Measurements from ENCODE around the gene DCLK1. TPM values are rescaled to one million over a fixed set of nuclear protein-coding genes. Genes with fewer than 3 reads are reported as not detected.

The DCLK1 gene
- polyA plus RNA-seq, 6 donors from 2014 or later, result not detected

- DNase-seq (no peak), ATAC-seq (ENCODE audit: low read depth in 2 of 2) (no peak)
- Mint-ChIP-seq H3K4me1 (no peaks in the 10 kb centered on the region), H3K9me3 (peaks cover 0 to 2% (median 0%) of the 10 kb centered on the region in 7 donors), H3K27ac (no peak overlapping the region), H3K27me3 (peaks cover 0 to 3% (median 0%) of the 10 kb centered on the region in 3 donors), H3K36me3 (no peaks in the 10 kb centered on the region), H3K4me3 (no peak overlapping the region)
These were observed 333.9 kb downstream of the DCLK1 start for GRCh38 chr13:35797244-35797643.

GRCh38 chr13:35796623-35797022, 334.6 kb downstream of the DCLK1 start:
- DNase-seq (no peak), ATAC-seq (ENCODE audit: low read depth in 2 of 2) (no peak)
- Mint-ChIP-seq H3K9me3 (peaks cover 0 to 2% (median 0%) of the 10 kb centered on the region in 7 donors), H3K36me3 (no peaks in the 10 kb centered on the region), H3K4me1 (no peaks in the 10 kb centered on the region), H3K4me3 (no peak overlapping the region), H3K27ac (no peak overlapping the region), H3K27me3 (peaks cover 0 to 3% (median 0%) of the 10 kb centered on the region in 3 donors)

- no peak for ATAC-seq (ENCODE audit: low read depth in 2 of 2)
- H3K27ac Mint-ChIP-seq, result no peak overlapping the region
- no peaks in the 10 kb centered on the region for H3K36me3 Mint-ChIP-seq
- H3K4me1 Mint-ChIP-seq, result no peaks in the 10 kb centered on the region
- H3K27me3 Mint-ChIP-seq, result no peaks in the 10 kb centered on the region
- no peak overlapping the region for H3K4me3 Mint-ChIP-seq
- H3K9me3 Mint-ChIP-seq, result peaks cover 0 to 2% (median 0%) of the 10 kb centered on the region in 7 donors
- no peak for DNase-seq
These were observed 336.3 kb downstream of the DCLK1 start for GRCh38 chr13:35794734-35795389.

GRCh38 chr13:35793823-35794222, 337.4 kb downstream of the DCLK1 start:
- Mint-ChIP-seq H3K36me3 (no peaks in the 10 kb centered on the region), H3K4me1 (no peaks in the 10 kb centered on the region), H3K27me3 (no peaks in the 10 kb centered on the region), H3K4me3 (no peak overlapping the region), H3K9me3 (peaks cover 0 to 2% (median 0%) of the 10 kb centered on the region in 7 donors), H3K27ac (no peak overlapping the region)
- DNase-seq (no peak), ATAC-seq (ENCODE audit: low read depth in 2 of 2) (no peak)

GRCh38 chr13:35792911-35793310, 338.3 kb downstream of the DCLK1 start:
- Mint-ChIP-seq H3K9me3 (peaks cover 0 to 2% (median 0%) of the 10 kb centered on the region in 7 donors), H3K36me3 (no peaks in the 10 kb centered on the region), H3K27me3 (no peaks in the 10 kb centered on the region), H3K27ac (no peak overlapping the region), H3K4me3 (no peak overlapping the region), H3K4me1 (no peaks in the 10 kb centered on the region)
- ATAC-seq (ENCODE audit: low read depth in 2 of 2), result no peak
- DNase-seq, result no peak

- ATAC-seq (ENCODE audit: low read depth in 2 of 2), result no peak
- Mint-ChIP-seq H3K36me3 (no peaks in the 10 kb centered on the region), H3K27ac (peak overlapping the region in 1 of 6 donors; percentile 34), H3K4me3 (no peak overlapping the region), H3K27me3 (no peaks in the 10 kb centered on the region), H3K9me3 (peaks cover 0 to 2% (median 0%) of the 10 kb centered on the region in 7 donors), H3K4me1 (no peaks in the 10 kb centered on the region)
- DNase-seq, result no peak
These were observed 339.2 kb downstream of the DCLK1 start for GRCh38 chr13:35792021-35792420.

- Mint-ChIP-seq H3K36me3 (no peaks in the 10 kb centered on the region), H3K27ac (no peak overlapping the region), H3K27me3 (no peaks in the 10 kb centered on the region), H3K4me3 (no peak overlapping the region), H3K4me1 (no peaks in the 10 kb centered on the region), H3K9me3 (peaks cover 0 to 2% (median 0%) of the 10 kb centered on the region in 7 donors)
- no peak for ATAC-seq (ENCODE audit: low read depth in 2 of 2)
- DNase-seq, result no peak
These were observed 339.9 kb downstream of the DCLK1 start for GRCh38 chr13:35791184-35791851.

- peaks cover 3 to 8% (median 7%) of the 10 kb centered on the region in 3 donors for H3K27me3 Mint-ChIP-seq
These were observed 341.6 kb downstream of the DCLK1 start for GRCh38 chr13:35789335-35790165.

GRCh38 chr13:35787937-35788336, 343.2 kb downstream of the DCLK1 start:
- no peaks in the 10 kb centered on the region for H3K36me3 Mint-ChIP-seq
- no peak for DNase-seq
- peaks cover 3 to 8% (median 7%) of the 10 kb centered on the region in 3 donors for H3K27me3 Mint-ChIP-seq
- no peak for ATAC-seq (ENCODE audit: low read depth in 2 of 2)
- H3K4me3 Mint-ChIP-seq, result no peak overlapping the region
- H3K9me3 Mint-ChIP-seq, result peaks cover 0 to 2% (median 0%) of the 10 kb centered on the region in 7 donors
- no peaks in the 10 kb centered on the region for H3K4me1 Mint-ChIP-seq
- H3K27ac Mint-ChIP-seq, result no peak overlapping the region

More at GRCh38 chr13:35789335-35790165, 341.6 kb downstream of the DCLK1 start:
- H3K36me3 Mint-ChIP-seq, result no peaks in the 10 kb centered on the region
- no peak overlapping the region for H3K27ac Mint-ChIP-seq
- H3K4me1 Mint-ChIP-seq, result no peaks in the 10 kb centered on the region
- no peak for ATAC-seq (ENCODE audit: low read depth in 2 of 2)
- H3K4me3 Mint-ChIP-seq, result no peak overlapping the region
- H3K9me3 Mint-ChIP-seq, result peaks cover 0 to 2% (median 0%) of the 10 kb centered on the region in 7 donors
- no peak for DNase-seq

- Mint-ChIP-seq H3K4me3 (no peak overlapping the region), H3K27me3 (peaks cover 3 to 8% (median 7%) of the 10 kb centered on the region in 3 donors), H3K36me3 (no peaks in the 10 kb centered on the region), H3K27ac (no peak overlapping the region), H3K9me3 (peaks cover 0 to 2% (median 0%) of the 10 kb centered on the region in 7 donors), H3K4me1 (no peaks in the 10 kb centered on the region)
- ATAC-seq (ENCODE audit: low read depth in 2 of 2), result no peak
- DNase-seq, result no peak
These were observed 345.4 kb downstream of the DCLK1 start for GRCh38 chr13:35785576-35786303.

GRCh38 chr13:35784286-35784951, 346.8 kb downstream of the DCLK1 start:
- Mint-ChIP-seq H3K9me3 (peaks cover 0 to 2% (median 0%) of the 10 kb centered on the region in 7 donors), H3K27me3 (peaks cover 3 to 8% (median 7%) of the 10 kb centered on the region in 3 donors), H3K4me1 (no peaks in the 10 kb centered on the region), H3K4me3 (no peak overlapping the region), H3K27ac (no peak overlapping the region), H3K36me3 (no peaks in the 10 kb centered on the region)
- DNase-seq (no peak), ATAC-seq (ENCODE audit: low read depth in 2 of 2) (no peak)

- no peaks in the 10 kb centered on the region for H3K36me3 Mint-ChIP-seq
- peaks cover 3 to 8% (median 7%) of the 10 kb centered on the region in 3 donors for H3K27me3 Mint-ChIP-seq
- no peaks in the 10 kb centered on the region for H3K4me1 Mint-ChIP-seq
- no peak for DNase-seq
- no peak for ATAC-seq (ENCODE audit: low read depth in 2 of 2)
- H3K9me3 Mint-ChIP-seq, result peaks cover 0 to 2% (median 0%) of the 10 kb centered on the region in 7 donors
- no peak overlapping the region for H3K27ac Mint-ChIP-seq
- H3K4me3 Mint-ChIP-seq, result no peak overlapping the region
These were observed 348.4 kb downstream of the DCLK1 start for GRCh38 chr13:35782793-35783192.
